ENCODE results near the gene S1PR4. TPM values are rescaled to one million over a fixed set of nuclear protein-coding genes. Genes with fewer than 3 reads are reported as not detected.

Gene S1PR4
- polyA plus RNA-seq, 1 of the 3 experiments (the other 2 are of a cell fraction): not detected

GRCh38 chr19:3183721-3184641 is 5.4 kb downstream of the S1PR4 start:
- H3K27ac ChIP-seq (ENCODE audit: low read depth in 2 of 2, low read length in 1 of 2): no peak overlapping the region
- H3K36me3 ChIP-seq (replicated peaks in 1 of 2; ENCODE audit: control insufficient read depth in 1 of 2, insufficient read depth in 2 of 2, low read length in 1 of 2): peaks cover 0 to 6% of the 10 kb centered on the region in 2 experiments
- no peaks in the 10 kb centered on the region for H3K27me3 ChIP-seq (ENCODE audit: insufficient read depth)
- H3K79me2 ChIP-seq (ENCODE audit: insufficient read depth): peaks cover 32% of the 10 kb centered on the region
- TF ChIP-seq RXRA (IDR thresholded peaks at IDR 0.05; ENCODE audit: borderline replicate concordance, low read depth): no peak
- TF ChIP-seq RFX5 (IDR thresholded peaks at IDR 0.05; ENCODE audit: low read length): no peak
- TF ChIP-seq CHD2 (IDR thresholded peaks at IDR 0.05; ENCODE audit: low read length, partially characterized antibody): no peak
- TF ChIP-seq SMC3 (IDR thresholded peaks at IDR 0.05; ENCODE audit: low read depth, low read length): no peak
- no peak for TF ChIP-seq MAX (IDR thresholded peaks at IDR 0.05; ENCODE audit: low read depth)
- TF ChIP-seq TAF1 (IDR thresholded peaks at IDR 0.05; ENCODE audit: borderline replicate concordance, low read depth, low read length): no peak
- TF ChIP-seq JUND (IDR thresholded peaks at IDR 0.05): no peak
- TF ChIP-seq RCOR1 (IDR thresholded peaks at IDR 0.05; ENCODE audit: low read length): no peak
- TF ChIP-seq NRF1 (IDR thresholded peaks at IDR 0.05; ENCODE audit: low read depth, low read length): no peak
- WGBS (ENCODE audit: low lambda C conversion rate): 78% methylated on average over 13 of the region's 13 CpGs
- no peaks in the 10 kb centered on the region for H3K9me3 ChIP-seq
- peaks cover 3% of the 10 kb centered on the region for H3F3A ChIP-seq (replicated peaks; ENCODE audit: insufficient read depth)
- ChIA-PET POLR2A (no interaction called here), CTCF (interaction anchor here (0.6 to 2.6 kb wide), 8 partner anchors 20 to 233 kb away, joined by 3 to 15 read pairs (median 4); no protein-coding TSS in a partner anchor)
- no peaks in the 10 kb centered on the region for H3K9me2 ChIP-seq
- H3K4me3 ChIP-seq (ENCODE audit: low read depth in 2 of 2, low read length in 1 of 2): no peak overlapping the region
- DNase-seq: no peak
- H3K4me2 ChIP-seq: no peak overlapping the region
- peak overlapping the region; percentile 99 for H2AFZ ChIP-seq (ENCODE audit: low read depth)
- no peak overlapping the region for H3K9ac ChIP-seq
- no peaks in the 10 kb centered on the region for H4K20me1 ChIP-seq (ENCODE audit: insufficient read depth)
- H3K4me1 ChIP-seq (ENCODE audit: control insufficient read depth in 1 of 2, insufficient read depth in 2 of 2, low read depth in 1 of 2, low read length in 1 of 2): peaks cover 10 to 19% of the 10 kb centered on the region in 2 experiments; a peak in 2 of 4 replicates

- Histone ChIP-seq H3K36me3 (replicated peaks in 1 of 2; ENCODE audit: control insufficient read depth in 1 of 2, insufficient read depth in 2 of 2, low read length in 1 of 2) (peaks cover 0 to 8% of the 10 kb centered on the region in 2 experiments), H3K9me3 (no peaks in the 10 kb centered on the region), H3K9ac (peak overlapping the region; percentile 92; the same call in 1 of the 2 replicates), H3K27me3 (ENCODE audit: insufficient read depth) (no peaks in the 10 kb centered on the region), H3K4me2 (peak overlapping the region; percentile 99), H3K4me1 (ENCODE audit: control insufficient read depth in 1 of 2, insufficient read depth in 2 of 2, low read depth in 1 of 2, low read length in 1 of 2) (peaks cover 10 to 19% of the 10 kb centered on the region in 2 experiments; a peak in 2 of 4 replicates), H3F3A (replicated peaks; ENCODE audit: insufficient read depth) (peaks cover 3% of the 10 kb centered on the region), H3K9me2 (no peaks in the 10 kb centered on the region), H2AFZ (ENCODE audit: low read depth) (peak overlapping the region; percentile 99), H3K79me2 (ENCODE audit: insufficient read depth) (peaks cover 42% of the 10 kb centered on the region), H3K27ac (ENCODE audit: low read depth in 2 of 2, low read length in 1 of 2) (peak overlapping the region; percentile 76 to 87; a peak in 3 of 4 replicates), H4K20me1 (ENCODE audit: insufficient read depth) (peaks cover 7% of the 10 kb centered on the region; the same call in 1 of the 2 replicates), H3K4me3 (ENCODE audit: low read depth in 2 of 2, low read length in 1 of 2) (peak overlapping the region; percentile 67 to 91)
- WGBS (ENCODE audit: low lambda C conversion rate): 11% methylated on average over 13 of the region's 14 CpGs
- no peak for TF ChIP-seq NFIC (IDR thresholded peaks at IDR 0.05; ENCODE audit: borderline replicate concordance)
- no peak for TF ChIP-seq RFX5 (IDR thresholded peaks at IDR 0.05; ENCODE audit: low read length)
- TF ChIP-seq IRF3 (IDR thresholded peaks at IDR 0.05; ENCODE audit: low read depth, low read length): no peak
- TF ChIP-seq GABPA (IDR thresholded peaks at IDR 0.05; ENCODE audit: low read depth): no peak
- peak; percentile 74 for TF ChIP-seq MXI1 (IDR thresholded peaks at IDR 0.05; ENCODE audit: low read depth, low read length)
- no peak for TF ChIP-seq ZBTB33 (IDR thresholded peaks at IDR 0.05; ENCODE audit: borderline replicate concordance, low read depth)
- TF ChIP-seq MAX (IDR thresholded peaks at IDR 0.05; ENCODE audit: low read depth): no peak
- POLR2A ChIA-PET: no interaction called here
- DNase-seq: peak; percentile 78
- CTCF ChIA-PET: interaction anchor here (1.4 to 2.6 kb wide), 3 partner anchors 56 to 234 kb away, joined by 4 to 15 read pairs (median 6); no protein-coding TSS in a partner anchor
These were observed 6.4 kb downstream of the S1PR4 start for GRCh38 chr19:3184847-3185460.
